HEK293 (cell line): Measurements from ENCODE around the gene MS4A12.

ENCODE experiments used
- CTCF ChIA-PET: fragments of 350-600 bp; formaldehyde crosslinking; extraction: SDS; loops from one replicate; lab custom pipeline; 2021; ENCODE audit warnings: antibody characterized with exemption; lab: Yijun Ruan, JAX
- POLR2A ChIA-PET: fragments of 300-600 bp; formaldehyde crosslinking; extraction: SDS; loops from one replicate; lab custom pipeline; 2020; ENCODE audit warnings: antibody characterized with exemption, inconsistent platforms; lab: Yijun Ruan, JAX
- H3K27ac ChIP-seq: fragments of 200-500 bp; sonication (Bioruptor generic); 2 replicates; pipeline ENCODE4 v1.5.1; 2014; ENCODE audit warnings: low read depth, low read length, control low read depth, inconsistent platforms; ENCODE audit errors: extremely low read depth
- H3K36me3 ChIP-seq, 2 experiments: fragments of 200-500 bp in 1 of 2; sonication (Bioruptor generic) in 1 of 2; 1 replicate in 1 of 2; 2 replicates in 1 of 2; pipeline ENCODE4 v1.5.1; 2014 to 2017; ENCODE audit warnings: inconsistent platforms in 2 of 2, low read length in 2 of 2; ENCODE audit not compliant: control insufficient read depth in 2 of 2, insufficient read depth in 1 of 2
- H3K4me1 ChIP-seq: fragments of 200-500 bp; sonication (Bioruptor generic); 2 replicates; pipeline ENCODE4 v1.5.1; 2014; ENCODE audit warnings: mild to moderate bottlenecking, low read length, inconsistent platforms; ENCODE audit not compliant: control insufficient read depth, insufficient read depth
- H3K4me3 ChIP-seq: 2 replicates; pipeline ENCODE4 v1.5.1; 2011; ENCODE audit warnings: low read depth, mild to moderate bottlenecking, control low read depth, low read length, moderate library complexity
- H3K9me3 ChIP-seq: fragments of 200-500 bp; sonication (Bioruptor generic); 2 replicates; pipeline ENCODE4 v1.5.1; 2014; ENCODE audit warnings: low read depth, low read length, inconsistent platforms; ENCODE audit not compliant: control insufficient read depth, insufficient read depth
- BCL11A ChIP-seq: fragments of 450-650 bp; formaldehyde crosslinking; IDR thresholded peaks from 2 replicates; pipeline ENCODE4 v1.5.1; 2016; ENCODE audit warnings: low read depth, missing biosample characterization, missing genetic modification characterization
- EGR2 ChIP-seq: fragments of 450-650 bp; formaldehyde crosslinking; IDR thresholded peaks from 2 replicates; pipeline ENCODE4 v1.5.1; 2016; ENCODE audit warnings: low read depth, missing biosample characterization, missing genetic modification characterization
- FEZF1 ChIP-seq: fragments of 450-650 bp; formaldehyde crosslinking; IDR thresholded peaks from 2 replicates; pipeline ENCODE4 v1.5.1; 2016; ENCODE audit warnings: missing biosample characterization, missing genetic modification characterization
- HIC1 ChIP-seq: fragments of 450-650 bp; formaldehyde crosslinking; IDR thresholded peaks from 2 replicates; pipeline ENCODE4 v1.5.1; 2016; ENCODE audit warnings: missing biosample characterization, missing genetic modification characterization
- OVOL3 ChIP-seq: fragments of 450-650 bp; formaldehyde crosslinking; IDR thresholded peaks from 2 replicates; pipeline ENCODE4 v1.5.1; 2016; ENCODE audit warnings: missing biosample characterization, missing genetic modification characterization
- PRDM1 ChIP-seq: fragments of 450-650 bp; formaldehyde crosslinking; IDR thresholded peaks from 2 replicates; pipeline ENCODE4; 2016; ENCODE audit warnings: missing biosample characterization, missing genetic modification characterization
- ZFHX2 ChIP-seq: fragments of 450-650 bp; formaldehyde crosslinking; conservative IDR thresholded peaks from 2 replicates; pipeline ENCODE4 v1.5.1; 2016; ENCODE audit warnings: missing biosample characterization, missing genetic modification characterization
- ZFP3 ChIP-seq: fragments of 450-650 bp; formaldehyde crosslinking; IDR thresholded peaks from 2 replicates; pipeline ENCODE4 v1.5.1; 2016; ENCODE audit warnings: low read depth, missing biosample characterization, missing genetic modification characterization
- ZFP69B ChIP-seq: fragments of 450-650 bp; formaldehyde crosslinking; IDR thresholded peaks from 2 replicates; pipeline ENCODE4 v1.5.1; 2016; ENCODE audit warnings: missing biosample characterization, missing genetic modification characterization
- ZNF114 ChIP-seq: fragments of 450-650 bp; formaldehyde crosslinking; IDR thresholded peaks from 2 replicates; pipeline ENCODE4 v1.5.0; 2017; ENCODE audit warnings: missing biosample characterization, missing genetic modification characterization
- ZNF121 ChIP-seq: fragments of 450-650 bp; formaldehyde crosslinking; IDR thresholded peaks from 2 replicates; pipeline ENCODE4 v1.5.1; 2016; ENCODE audit warnings: missing biosample characterization, missing genetic modification characterization
- ZNF140 ChIP-seq: fragments of 450-650 bp; formaldehyde crosslinking; IDR thresholded peaks from 2 replicates; pipeline ENCODE4 v1.5.1; 2016; ENCODE audit warnings: missing biosample characterization, missing genetic modification characterization
- ZNF155 ChIP-seq: fragments of 450-650 bp; formaldehyde crosslinking; IDR thresholded peaks from 2 replicates; pipeline ENCODE4 v1.5.1; 2016; ENCODE audit warnings: missing biosample characterization, missing genetic modification characterization
- ZNF16 ChIP-seq: fragments of 450-650 bp; formaldehyde crosslinking; IDR thresholded peaks from 2 replicates; pipeline ENCODE4 v1.5.1; 2016; ENCODE audit warnings: low read depth, missing biosample characterization, missing genetic modification characterization
- ZNF169 ChIP-seq: fragments of 450-650 bp; formaldehyde crosslinking; IDR thresholded peaks from 2 replicates; pipeline ENCODE4 v1.5.1; 2016; ENCODE audit warnings: missing biosample characterization, missing genetic modification characterization
- ZNF19 ChIP-seq: fragments of 450-650 bp; formaldehyde crosslinking; IDR thresholded peaks from 2 replicates; pipeline ENCODE4; 2016; ENCODE audit warnings: missing biosample characterization, missing genetic modification characterization, low read depth
- ZNF214 ChIP-seq: fragments of 450-650 bp; formaldehyde crosslinking; IDR thresholded peaks from 2 replicates; pipeline ENCODE4 v1.5.1; 2017; ENCODE audit warnings: missing biosample characterization, mild to moderate bottlenecking, missing genetic modification characterization, borderline replicate concordance
- ZNF280D ChIP-seq: fragments of 450-650 bp; formaldehyde crosslinking; IDR thresholded peaks from 2 replicates; pipeline ENCODE4 v1.5.1; 2016; ENCODE audit warnings: missing biosample characterization, missing genetic modification characterization
- ZNF423 ChIP-seq: fragments of 450-650 bp; formaldehyde crosslinking; IDR thresholded peaks from 2 replicates; pipeline ENCODE4 v1.5.1; 2016; ENCODE audit warnings: missing biosample characterization, missing genetic modification characterization
- ZNF473 ChIP-seq: fragments of 450-650 bp; formaldehyde crosslinking; IDR thresholded peaks from 2 replicates; pipeline ENCODE4 v1.5.1; 2017; ENCODE audit warnings: missing biosample characterization, missing genetic modification characterization
- ZNF48 ChIP-seq: fragments of 450-650 bp; formaldehyde crosslinking; IDR thresholded peaks from 2 replicates; pipeline ENCODE4 v1.5.1; 2016; ENCODE audit warnings: missing biosample characterization, missing genetic modification characterization
- ZNF571 ChIP-seq: fragments of 450-650 bp; formaldehyde crosslinking; IDR thresholded peaks from 2 replicates; pipeline ENCODE4 v1.5.0; 2017; ENCODE audit warnings: missing biosample characterization, missing genetic modification characterization
- ZNF580 ChIP-seq: fragments of 450-650 bp; formaldehyde crosslinking; IDR thresholded peaks from 2 replicates; pipeline ENCODE4 v1.5.1; 2016; ENCODE audit warnings: missing biosample characterization, missing genetic modification characterization
- ZNF585B ChIP-seq: fragments of 450-650 bp; formaldehyde crosslinking; IDR thresholded peaks from 2 replicates; pipeline ENCODE4 v1.5.1; 2016; ENCODE audit warnings: missing biosample characterization, missing genetic modification characterization
- ZNF670 ChIP-seq: fragments of 450-650 bp; formaldehyde crosslinking; IDR thresholded peaks from 2 replicates; pipeline ENCODE4 v1.5.1; 2016; ENCODE audit warnings: missing biosample characterization, missing genetic modification characterization, low read depth
- ZSCAN18 ChIP-seq: fragments of 450-650 bp; formaldehyde crosslinking; IDR thresholded peaks from 2 replicates; pipeline ENCODE4 v1.5.1; 2016; ENCODE audit warnings: missing biosample characterization, missing genetic modification characterization
- ZXDB ChIP-seq: fragments of 450-650 bp; formaldehyde crosslinking; IDR thresholded peaks from 2 replicates; pipeline ENCODE4 v1.5.1; 2016; ENCODE audit warnings: missing biosample characterization, missing genetic modification characterization

Gene MS4A12

GRCh38 chr11:60455531-60456042 is 37.0 kb upstream of the MS4A12 start, which contains the start of gene MS4A1:
Gene MS4A1 (plus strand): TSS chr11:60455847. CDS start chr11:60462375, 6,528 bp downstream.
- POLR2A ChIA-PET: no interaction called here
- no peaks in the 10 kb centered on the region for H3K36me3 ChIP-seq

GRCh38 chr11:60457576-60457975 is 35.0 kb upstream of the MS4A12 start:
- H3K4me1 ChIP-seq: no peaks in the 10 kb centered on the region
- H3K36me3 ChIP-seq: no peaks in the 10 kb centered on the region
- POLR2A ChIA-PET: no interaction called here
- 0 out of 2 replicates have a peak, but pooled peaks have one; percentile 24 for TF ChIP-seq ZFHX2 (tag by site-specific recombination)
- TF ChIP-seq ZNF155 (tag by site-specific recombination): no peak
- peak; percentile 17; the same call in 1 of the 2 replicates for TF ChIP-seq EGR2 (tag by site-specific recombination)
- TF ChIP-seq, all 188 proteins: peak for 2
- no peak overlapping the region for H3K27ac ChIP-seq
- CTCF ChIA-PET: no interaction called here
- H3K4me3 ChIP-seq: no peak overlapping the region
- H3K9me3 ChIP-seq: no peaks in the 10 kb centered on the region

More at GRCh38 chr11:60455531-60456042, 37.0 kb upstream of the MS4A12 start, which contains the start of gene MS4A1:
- no peak for TF ChIP-seq ZNF19 (tag by site-specific recombination)
- TF ChIP-seq ZNF423 (tag by site-specific recombination): no peak
- no peak for TF ChIP-seq BCL11A (tag by site-specific recombination)
- CTCF ChIA-PET: no interaction called here
- H3K27ac ChIP-seq: no peak within 1 kb of the TSS
- no peaks in the 10 kb centered on the region for H3K4me1 ChIP-seq
- no peaks in the 10 kb centered on the region for H3K9me3 ChIP-seq
- H3K4me3 ChIP-seq: no peak within 1 kb of the TSS

GRCh38 chr11:60459345-60459744 is 33.2 kb upstream of the MS4A12 start:
- CTCF ChIA-PET: no interaction called here

GRCh38 chr11:60468829-60469228 is 23.7 kb upstream of the MS4A12 start:
- CTCF ChIA-PET: no interaction called here
- no peaks in the 10 kb centered on the region for H3K9me3 ChIP-seq
- POLR2A ChIA-PET: no interaction called here
- no peak overlapping the region for H3K4me3 ChIP-seq
- no peaks in the 10 kb centered on the region for H3K4me1 ChIP-seq
- no peaks in the 10 kb centered on the region for H3K36me3 ChIP-seq
- H3K27ac ChIP-seq: no peak overlapping the region
- TF ChIP-seq ZNF280D (tag by site-specific recombination): no peak
- no peak for TF ChIP-seq ZNF19 (tag by site-specific recombination)
- no peak for TF ChIP-seq PRDM1 (tag by site-specific recombination)
- TF ChIP-seq ZNF571: no peak
- TF ChIP-seq HIC1 (tag by site-specific recombination): no peak
- no peak for TF ChIP-seq ZNF473 (tag by site-specific recombination)
- no peak for TF ChIP-seq ZNF585B (tag by site-specific recombination)
- TF ChIP-seq ZNF16 (tag by site-specific recombination): no peak
- no peak for TF ChIP-seq ZXDB (tag by site-specific recombination)

More at GRCh38 chr11:60459345-60459744, 33.2 kb upstream of the MS4A12 start:
- Histone ChIP-seq H3K9me3 (no peaks in the 10 kb centered on the region), H3K27ac (no peak overlapping the region), H3K36me3 (no peaks in the 10 kb centered on the region), H3K4me3 (no peak overlapping the region), H3K4me1 (no peaks in the 10 kb centered on the region)
- TF ChIP-seq ZNF114 (no peak), ZNF48 (tag by site-specific recombination) (no peak), ZNF580 (tag by site-specific recombination) (no peak), OVOL3 (tag by site-specific recombination) (no peak), ZNF140 (tag by site-specific recombination) (no peak), ZNF670 (tag by site-specific recombination) (no peak), ZFP3 (no peak), ZFP69B (no peak), ZSCAN18 (no peak), ZNF214 (tag by site-specific recombination) (no peak), ZNF169 (tag by site-specific recombination) (no peak), FEZF1 (tag by site-specific recombination) (no peak), ZNF121 (tag by site-specific recombination) (no peak)
- TF ChIP-seq, all 188 proteins: peak for 0
- POLR2A ChIA-PET: no interaction called here
